Amygdala (tissue), 56 donors: Measurements from ENCODE around the gene RBM47.
A peak's percentile ranks its signal among the peaks of the same experiment; 100 is the strongest.
"Not testable (repeated sequence)": the region's sequence is repeated elsewhere in the genome, so short reads cannot be mapped to it uniquely, and the experiment has no call there.

Source experiments
- DNase-seq, 56 donors: peaks; one replicate each; lab custom pipeline; 2025; lab: John Stamatoyannopoulos, UW

The RBM47 gene

GRCh38 chr4:40458683-40459082 is 171.0 kb downstream of the RBM47 start:
- DNase-seq: no peak

- DNase-seq: no peak
These were observed 171.6 kb downstream of the RBM47 start for GRCh38 chr4:40458109-40458508.

DNA sequence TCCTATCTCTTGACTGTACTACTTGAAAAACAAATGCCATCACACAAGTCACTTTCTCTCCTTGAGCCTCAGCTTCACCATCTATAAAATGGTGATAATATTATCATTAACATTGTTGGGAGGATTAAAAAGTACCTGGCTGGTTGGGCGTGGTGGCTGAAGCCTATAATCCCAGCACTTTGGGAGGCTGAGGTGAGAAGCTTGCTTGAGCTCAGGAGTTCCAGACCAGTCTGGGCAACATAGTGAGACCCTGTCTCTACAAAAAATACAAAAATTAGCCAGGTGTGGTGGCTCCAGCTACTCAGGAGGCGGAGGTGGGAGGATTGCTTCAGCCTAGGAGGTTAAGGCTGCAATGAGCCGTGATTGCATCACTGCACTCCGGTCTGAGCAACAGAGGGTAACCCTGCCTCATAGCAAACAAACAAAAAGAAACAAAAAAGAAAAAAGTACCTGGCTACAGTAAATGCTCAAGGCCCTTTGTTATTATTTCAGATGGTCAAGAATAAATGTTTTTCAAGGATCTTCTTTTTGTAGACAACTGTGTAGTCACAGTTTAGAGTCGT is 174.2 kb downstream of the RBM47 start:
- no peak for DNase-seq

DNA sequence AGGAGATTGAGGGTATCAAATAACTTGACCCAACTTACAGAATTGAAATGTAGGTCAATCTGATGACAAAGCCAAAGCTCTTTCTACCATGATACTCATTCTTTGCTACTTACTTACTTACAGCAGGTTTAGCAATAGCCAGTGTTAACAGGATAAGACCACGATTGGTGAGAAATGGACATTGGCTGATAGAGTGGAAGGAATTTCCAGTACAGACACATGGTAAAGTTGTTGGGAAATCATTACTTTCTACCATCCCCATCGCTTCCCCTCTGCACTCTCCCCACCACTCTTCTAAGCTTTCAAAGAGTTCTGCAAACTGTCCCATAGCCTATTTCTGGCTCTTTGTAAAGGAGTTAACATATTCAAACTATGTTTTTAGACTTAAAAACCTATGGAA is 174.8 kb downstream of the RBM47 start:
- no peak for DNase-seq

DNA sequence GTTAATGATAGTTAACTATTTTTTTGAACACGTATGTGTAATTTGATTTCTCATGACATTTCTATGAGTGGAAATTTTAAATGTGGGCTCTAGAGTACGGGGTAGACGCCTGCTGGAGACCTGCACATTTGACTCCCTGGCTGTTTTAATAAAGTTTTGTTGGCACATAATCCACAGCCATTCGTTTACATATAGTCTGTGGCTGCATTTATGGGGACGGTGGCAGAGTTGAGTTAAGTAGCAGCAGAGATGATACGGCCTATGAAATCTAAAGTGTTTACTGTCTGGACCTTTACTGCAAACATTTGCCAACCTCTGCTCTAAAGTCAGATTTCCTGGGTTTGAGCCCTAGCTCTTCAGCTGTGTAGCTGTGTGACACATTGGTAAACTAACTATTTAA is 175.8 kb downstream of the RBM47 start:
- no peak for DNase-seq

GRCh38 chr4:40448875-40449274 is 180.8 kb downstream of the RBM47 start:
- no peak for DNase-seq

DNA sequence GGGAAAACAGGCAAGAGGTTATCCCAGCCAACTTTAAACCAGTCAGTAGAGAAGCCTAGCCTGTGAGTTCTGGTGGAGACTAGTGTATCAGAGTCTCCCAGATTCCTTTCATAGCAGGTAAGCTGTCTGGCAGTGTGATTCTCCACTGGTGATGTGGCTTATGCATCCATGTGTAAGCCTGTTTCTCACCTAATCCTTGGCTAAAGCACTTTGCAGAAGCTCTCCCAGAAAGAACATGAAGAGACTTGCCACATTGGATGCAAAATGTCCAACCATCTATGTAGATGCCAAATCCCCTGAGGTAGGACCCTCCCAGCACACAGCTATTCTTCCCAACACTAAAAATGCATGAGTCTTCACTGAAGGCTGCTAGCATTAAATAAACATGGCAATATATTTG is 182.8 kb downstream of the RBM47 start:
- DNase-seq: no peak

- not testable (repeated sequence) for DNase-seq
These were observed 183.4 kb downstream of the RBM47 start for GRCh38 chr4:40446261-40446750.

DNA sequence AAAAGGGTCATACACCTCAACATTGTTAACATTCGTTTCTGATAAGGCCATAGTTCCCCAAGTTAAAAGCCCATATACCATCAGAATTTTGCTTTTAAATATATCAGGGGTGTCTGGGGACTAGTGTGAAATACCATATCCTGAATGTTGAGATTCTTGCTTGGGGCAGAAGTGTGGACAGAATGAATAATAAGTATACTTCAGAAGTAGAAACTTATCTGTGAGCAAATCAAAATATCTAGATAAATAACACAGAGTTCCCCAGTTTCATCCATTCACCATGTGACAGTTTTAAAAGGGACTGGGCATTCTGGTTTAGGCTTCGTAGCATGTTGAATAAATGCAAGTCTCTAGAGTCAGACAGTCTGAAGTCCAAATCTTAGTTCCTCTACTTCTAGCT is 184.0 kb downstream of the RBM47 start:
- DNase-seq: no peak

- DNase-seq: no peak
These were observed 188.2 kb downstream of the RBM47 start for GRCh38 chr4:40441430-40441829.

- no peak for DNase-seq
These were observed 190.1 kb downstream of the RBM47 start for GRCh38 chr4:40439519-40439918.

- no peak for DNase-seq
These were observed 191.2 kb downstream of the RBM47 start for GRCh38 chr4:40438384-40439026.

- DNase-seq: no peak
These were observed 191.8 kb downstream of the RBM47 start for GRCh38 chr4:40437741-40438383.

DNA sequence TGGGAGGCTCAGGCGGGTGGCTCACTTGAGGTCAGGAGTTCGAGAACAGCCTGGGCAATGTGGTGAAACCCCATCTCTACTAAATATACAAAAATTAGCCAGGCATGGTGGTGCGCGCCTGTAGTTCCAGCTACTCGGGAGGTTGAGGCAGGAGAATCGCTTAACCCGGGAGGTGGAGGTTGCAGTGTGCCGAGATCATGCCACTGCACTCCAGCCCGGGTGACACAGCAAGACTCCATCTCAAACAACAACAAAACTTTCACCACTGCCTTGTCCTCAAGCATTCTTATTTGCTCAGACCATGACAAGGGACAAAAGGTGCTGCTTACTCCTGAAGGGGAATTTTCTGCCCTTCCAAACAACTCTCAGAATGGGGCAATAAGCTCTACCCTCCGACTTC is 194.4 kb downstream of the RBM47 start:
- not testable (repeated sequence) for DNase-seq

GRCh38 chr4:40434126-40434687 is 195.5 kb downstream of the RBM47 start:
- DNase-seq: no peak

DNA sequence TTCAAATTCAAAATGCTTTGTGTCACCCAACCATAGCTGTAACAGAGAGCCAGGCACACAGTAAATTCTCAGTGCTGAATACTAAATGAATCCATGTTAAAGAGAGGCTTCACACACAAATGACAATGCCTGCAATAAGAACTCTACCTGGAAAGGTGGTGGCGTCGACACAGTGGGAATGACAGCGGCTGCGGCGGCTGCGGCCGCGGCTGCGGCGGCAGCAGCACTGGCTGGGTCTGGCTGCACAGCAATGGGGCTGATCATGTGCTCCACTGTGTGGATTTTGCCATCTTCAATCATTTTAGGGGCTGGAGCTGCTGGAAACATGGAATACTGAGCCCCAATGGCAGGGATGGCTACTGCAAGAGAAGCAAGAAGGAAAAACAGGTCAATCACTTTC is 197.2 kb downstream of the RBM47 start:
- DNase-seq: no peak

GRCh38 chr4:40427871-40428270 is 201.8 kb downstream of the RBM47 start:
- not testable (repeated sequence) for DNase-seq

DNA sequence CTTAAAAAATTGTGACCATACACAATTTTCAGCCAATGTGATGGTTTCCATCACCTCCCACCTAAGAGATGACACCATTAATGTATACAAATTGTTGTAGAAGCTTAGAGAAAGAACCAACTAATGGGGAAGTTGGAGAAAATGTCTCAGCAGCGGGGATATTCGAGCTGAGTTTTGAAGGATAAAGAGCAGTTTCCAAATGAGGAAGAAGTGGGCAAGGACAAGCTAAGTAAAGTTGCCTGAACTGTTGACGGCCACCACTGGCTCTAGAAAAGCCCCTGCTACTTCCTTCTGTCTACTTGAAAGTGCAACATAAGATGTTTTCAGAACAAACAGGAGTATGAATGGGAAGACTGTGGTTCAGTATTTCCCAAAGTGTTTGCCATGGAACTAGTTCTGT is 202.5 kb downstream of the RBM47 start:
- DNase-seq: peak in 4 of 56 donors; percentile 2 to 29 (median 14)

GRCh38 chr4:40425799-40426574 is 203.7 kb downstream of the RBM47 start:
- DNase-seq: no peak

DNA sequence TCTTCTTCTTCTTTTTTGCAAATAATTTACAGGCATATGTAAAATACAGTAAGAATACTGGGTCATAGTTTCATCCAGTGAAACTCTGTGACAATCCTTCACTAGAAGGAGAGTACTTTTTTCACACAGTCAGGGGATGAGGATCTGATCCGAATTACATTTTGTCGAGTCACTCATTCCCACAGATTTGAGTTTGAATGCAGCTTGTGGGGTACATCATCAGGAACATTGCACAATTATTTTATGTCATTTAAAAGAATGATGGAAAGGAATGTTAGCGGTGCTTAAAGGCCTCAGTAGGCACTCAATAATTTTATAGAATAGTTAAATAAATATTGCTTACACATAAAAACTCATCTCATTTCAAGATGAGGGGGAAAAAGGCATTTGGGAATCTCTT is 205.9 kb downstream of the RBM47 start:
- DNase-seq: no peak
